MM.1S (cell line): ENCODE measurements around the gene LMTK3.

ENCODE experiments used
- CTCF ChIP-seq: fragments of 300-600 bp; sonication (generic); IDR thresholded peaks from 2 replicates; pipeline ENCODE4 v1.5.1; 2016; ENCODE audit warnings: antibody characterized with exemption, low read length, mixed read lengths
- EZH2 ChIP-seq: fragments of 300-600 bp; sonication (generic); optimal IDR thresholded peaks from 2 replicates; pipeline ENCODE3; 2017; ENCODE audit warnings: low read depth, mild to moderate bottlenecking, antibody characterized with exemption, low read length, mixed read lengths
- EZH2phosphoT487 ChIP-seq: fragments of 300-600 bp; sonication (generic); IDR thresholded peaks from 2 replicates; pipeline ENCODE4 v1.6.1; 2018; ENCODE audit warnings: antibody characterized with exemption, low read length

GRCh38 chr19:48493718-48494401 lies 17.8 kb downstream of the LMTK3 start:
- TF ChIP-seq CTCF (no peak), EZH2phosphoT487 (no peak), EZH2 (no peak)
